Measurements from ENCODE around the gene COL6A2.

The COL6A2 gene

DNA sequence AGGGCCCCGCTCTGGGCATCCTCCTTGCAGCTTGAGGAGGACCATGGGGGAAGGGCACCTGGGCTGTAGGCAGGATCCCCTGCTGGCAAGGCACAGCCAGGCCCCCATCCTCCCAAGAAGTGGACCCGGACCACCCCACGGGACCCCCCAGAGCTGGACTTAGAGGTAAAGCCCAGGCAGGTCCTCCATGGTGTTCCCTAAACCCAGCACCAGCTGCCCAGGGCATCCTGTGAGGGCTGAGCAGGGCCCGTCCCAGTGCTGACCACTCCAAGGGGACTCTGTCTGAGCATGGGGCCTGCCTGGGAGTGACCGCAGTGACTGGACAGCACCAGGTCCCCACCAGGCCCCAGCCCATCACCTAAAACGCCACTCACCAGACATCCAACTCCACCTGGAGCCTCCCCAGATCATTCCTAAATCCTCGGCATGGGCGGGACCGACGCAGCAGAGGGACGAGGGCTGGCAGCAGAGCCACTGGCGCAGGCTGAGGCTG lies 21.3 kb downstream of the COL6A2 start:
- no peaks in the 10 kb centered on the region for H3K36me3 ChIP-seq (ENCODE audit: control insufficient read depth, insufficient read depth, low read length)
- H3K4me3 ChIP-seq (ENCODE audit: low read depth, low read length) = no peak overlapping the region
- no peaks in the 10 kb centered on the region for H3K79me2 ChIP-seq
- H3K27me3 ChIP-seq (ENCODE audit: control insufficient read depth, insufficient read depth, low read length) = no peaks in the 10 kb centered on the region
- no peak overlapping the region for H3K4me2 ChIP-seq (ENCODE audit: low read length)
- H2AFZ ChIP-seq = no peak overlapping the region
- H3K4me1 ChIP-seq = no peaks in the 10 kb centered on the region
- no peak overlapping the region for H3K9ac ChIP-seq
- TF ChIP-seq, protein P1, sequence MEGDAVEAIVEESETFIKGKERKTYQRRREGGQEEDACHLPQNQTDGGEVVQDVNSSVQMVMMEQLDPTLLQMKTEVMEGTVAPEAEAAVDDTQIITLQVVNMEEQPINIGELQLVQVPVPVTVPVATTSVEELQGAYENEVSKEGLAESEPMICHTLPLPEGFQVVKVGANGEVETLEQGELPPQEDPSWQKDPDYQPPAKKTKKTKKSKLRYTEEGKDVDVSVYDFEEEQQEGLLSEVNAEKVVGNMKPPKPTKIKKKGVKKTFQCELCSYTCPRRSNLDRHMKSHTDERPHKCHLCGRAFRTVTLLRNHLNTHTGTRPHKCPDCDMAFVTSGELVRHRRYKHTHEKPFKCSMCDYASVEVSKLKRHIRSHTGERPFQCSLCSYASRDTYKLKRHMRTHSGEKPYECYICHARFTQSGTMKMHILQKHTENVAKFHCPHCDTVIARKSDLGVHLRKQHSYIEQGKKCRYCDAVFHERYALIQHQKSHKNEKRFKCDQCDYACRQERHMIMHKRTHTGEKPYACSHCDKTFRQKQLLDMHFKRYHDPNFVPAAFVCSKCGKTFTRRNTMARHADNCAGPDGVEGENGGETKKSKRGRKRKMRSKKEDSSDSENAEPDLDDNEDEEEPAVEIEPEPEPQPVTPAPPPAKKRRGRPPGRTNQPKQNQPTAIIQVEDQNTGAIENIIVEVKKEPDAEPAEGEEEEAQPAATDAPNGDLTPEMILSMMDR (IDR thresholded peaks at IDR 0.05) = no peak
- H3K9me3 ChIP-seq (ENCODE audit: control insufficient read depth, low read length) = no peaks in the 10 kb centered on the region
- H3K27ac ChIP-seq = no peak overlapping the region

- Histone ChIP-seq H3K27me3 (ENCODE audit: control insufficient read depth, insufficient read depth, low read length) (no peaks in the 10 kb centered on the region), H3K4me1 (no peaks in the 10 kb centered on the region), H2AFZ (no peak overlapping the region), H3K4me2 (ENCODE audit: low read length) (no peak overlapping the region), H3K9me3 (ENCODE audit: control insufficient read depth, low read length) (no peaks in the 10 kb centered on the region), H3K79me2 (no peaks in the 10 kb centered on the region), H3K27ac (no peak overlapping the region), H3K36me3 (ENCODE audit: control insufficient read depth, insufficient read depth, low read length) (no peaks in the 10 kb centered on the region), H3K4me3 (ENCODE audit: low read depth, low read length) (no peak overlapping the region), H3K9ac (no peak overlapping the region)
- TF ChIP-seq, protein P1 (IDR thresholded peaks at IDR 0.05) = no peak
Measured at GRCh38 chr21:46119637-46120271, 21.8 kb downstream of the COL6A2 start.

DNA sequence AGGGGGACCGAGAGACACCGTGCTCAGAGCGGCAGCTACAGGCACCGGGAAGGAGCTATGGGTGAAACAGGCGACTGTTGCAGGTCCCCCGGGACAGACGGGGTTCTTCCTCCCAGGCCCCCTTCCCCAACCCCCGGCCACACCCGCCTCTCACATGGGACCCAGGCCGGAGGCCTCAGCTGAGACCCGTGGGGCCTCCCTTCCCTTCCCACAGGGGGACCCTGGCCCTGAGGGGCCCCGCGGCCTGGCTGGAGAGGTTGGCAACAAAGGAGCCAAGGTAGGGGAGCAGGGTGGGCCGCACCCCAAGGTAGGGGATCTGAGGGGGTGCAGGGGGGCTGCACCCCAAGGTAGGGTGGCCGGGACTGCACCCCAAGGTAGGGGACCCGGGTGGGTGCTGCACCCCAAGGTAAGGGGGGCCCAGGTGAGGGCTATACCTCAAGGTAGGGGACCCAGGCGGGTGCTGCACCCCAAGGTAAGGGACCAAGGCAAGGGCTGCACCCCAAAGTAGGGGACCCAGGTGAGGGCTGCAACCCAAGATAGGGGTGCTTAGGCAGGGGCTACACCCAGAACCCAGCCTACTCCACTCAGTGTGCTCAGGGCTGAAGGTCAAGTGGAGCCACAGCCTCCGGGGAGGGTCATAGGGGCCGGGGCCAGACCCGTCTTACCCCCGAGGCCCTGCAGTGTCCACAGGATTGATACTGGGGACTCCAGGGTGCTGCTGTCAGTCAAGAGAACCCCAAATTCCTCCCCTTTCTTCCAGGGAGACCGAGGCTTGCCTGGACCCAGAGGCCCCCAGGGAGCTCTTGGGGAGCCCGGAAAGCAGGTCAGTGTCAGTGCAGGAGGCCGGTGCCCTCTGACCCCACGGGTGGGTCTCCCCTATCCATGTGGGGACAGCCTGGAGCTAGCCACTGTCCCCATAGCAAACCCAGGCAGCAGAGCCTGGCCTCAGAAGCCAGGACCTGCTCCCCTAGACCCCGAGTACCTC lies 22.7 kb downstream of the COL6A2 start:
- Histone ChIP-seq H3K79me2 (no peaks in the 10 kb centered on the region), H2AFZ (no peak overlapping the region), H3K4me1 (no peaks in the 10 kb centered on the region), H3K9me3 (ENCODE audit: control insufficient read depth, low read length) (no peaks in the 10 kb centered on the region), H3K4me2 (ENCODE audit: low read length) (no peak overlapping the region), H3K36me3 (ENCODE audit: control insufficient read depth, insufficient read depth, low read length) (no peaks in the 10 kb centered on the region), H3K4me3 (ENCODE audit: low read depth, low read length) (no peak overlapping the region), H3K9ac (no peak overlapping the region), H3K27ac (no peak overlapping the region), H3K27me3 (ENCODE audit: control insufficient read depth, insufficient read depth, low read length) (no peaks in the 10 kb centered on the region)
- TF ChIP-seq, protein P1 (IDR thresholded peaks at IDR 0.05) = no peak

DNA sequence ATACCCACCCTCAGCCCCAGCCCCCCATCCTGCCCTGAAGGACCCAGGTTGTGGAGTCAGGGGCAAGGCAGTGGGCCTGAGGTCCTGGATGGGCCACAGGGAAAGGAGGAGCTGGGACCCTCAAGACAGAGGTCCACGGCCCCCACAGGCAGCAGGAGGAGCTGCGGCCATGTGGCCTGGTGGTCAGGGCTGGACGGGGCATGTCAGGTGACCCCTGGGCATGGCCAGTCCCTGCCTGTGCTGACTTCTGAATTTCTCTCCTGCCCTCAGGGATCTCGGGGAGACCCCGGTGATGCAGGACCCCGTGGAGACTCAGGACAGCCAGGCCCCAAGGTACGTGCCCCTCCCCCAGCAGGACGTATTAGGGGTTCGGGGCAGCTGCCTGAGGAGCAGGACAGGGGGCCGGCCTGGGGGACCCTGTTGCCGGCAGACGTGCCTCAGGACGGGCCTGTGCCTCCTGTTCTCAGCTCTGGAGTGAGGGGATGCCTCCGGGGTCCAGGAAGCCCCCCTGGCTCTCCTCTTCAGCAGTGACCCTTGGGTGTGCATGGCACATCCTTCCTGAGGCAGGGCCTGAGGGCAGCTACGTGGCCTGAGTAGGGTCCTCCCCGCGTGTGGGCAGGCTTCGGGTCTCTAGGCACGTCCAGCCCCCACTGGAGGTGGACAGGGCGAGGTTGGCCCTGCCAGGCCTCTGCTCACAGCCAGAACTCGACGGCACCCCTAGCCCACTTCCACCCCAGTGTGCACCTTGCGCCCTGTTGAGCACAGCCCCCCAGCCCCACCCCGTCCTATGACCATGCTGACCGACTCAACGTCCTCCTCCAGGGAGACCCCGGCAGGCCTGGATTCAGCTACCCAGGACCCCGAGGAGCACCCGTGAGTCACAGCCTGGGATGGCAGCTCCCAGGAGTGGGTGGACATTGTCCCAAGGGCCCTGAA lies 23.6 kb downstream of the COL6A2 start:
- H2AFZ ChIP-seq = no peak overlapping the region
- H3K9ac ChIP-seq = no peak overlapping the region
- no peaks in the 10 kb centered on the region for H3K27me3 ChIP-seq (ENCODE audit: control insufficient read depth, insufficient read depth, low read length)
- H3K4me1 ChIP-seq = no peaks in the 10 kb centered on the region
- H3K27ac ChIP-seq = no peak overlapping the region
- H3K79me2 ChIP-seq = no peaks in the 10 kb centered on the region
- TF ChIP-seq, protein P1 (IDR thresholded peaks at IDR 0.05) = no peak
- no peak overlapping the region for H3K4me3 ChIP-seq (ENCODE audit: low read depth, low read length)
- H3K4me2 ChIP-seq (ENCODE audit: low read length) = no peak overlapping the region
- no peaks in the 10 kb centered on the region for H3K36me3 ChIP-seq (ENCODE audit: control insufficient read depth, insufficient read depth, low read length)
- no peaks in the 10 kb centered on the region for H3K9me3 ChIP-seq (ENCODE audit: control insufficient read depth, low read length)

Data from parathyroid adenoma (tissue), 2 donors.